ENCODE data around the gene CA5A.

CA5A gene

DNA sequence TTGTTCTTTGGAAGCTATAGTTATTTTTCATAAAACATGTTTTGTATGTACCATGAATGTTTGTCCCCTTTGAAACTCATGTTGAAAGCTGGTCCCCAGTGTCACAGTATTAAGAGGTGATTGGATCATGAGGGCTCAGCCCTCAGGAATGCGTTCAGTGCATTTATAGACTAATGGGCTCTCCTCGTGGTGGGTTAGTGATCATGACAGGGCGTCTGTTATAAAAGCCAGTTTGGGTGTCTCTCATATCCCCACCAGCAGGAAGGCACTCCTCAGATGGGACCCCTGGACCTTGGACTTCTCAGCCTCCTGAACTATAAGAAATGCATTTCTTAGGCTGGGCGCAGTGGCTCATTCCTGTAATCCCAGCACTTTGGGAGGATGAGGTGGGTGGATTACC lies 25.3 kb upstream of the CA5A start:
- DNase-seq (ENCODE audit: low read depth) = no peak
- no peak for TF ChIP-seq CTCF (IDR thresholded peaks at IDR 0.05; ENCODE audit: control insufficient read depth, insufficient read depth, low read depth, low read length, missing control alignments)
- no peak overlapping the region for H3K4me3 ChIP-seq (ENCODE audit: control insufficient read depth, low read depth, low read length)

- H3K4me3 ChIP-seq (ENCODE audit: control insufficient read depth, low read depth, low read length) = no peak overlapping the region
- no peak for TF ChIP-seq CTCF (IDR thresholded peaks at IDR 0.05; ENCODE audit: control insufficient read depth, insufficient read depth, low read depth, low read length, missing control alignments)
- DNase-seq (ENCODE audit: low read depth) = no peak
Observed at GRCh38 chr16:87960852-87961251, 24.5 kb upstream of the CA5A start.

GRCh38 chr16:87960296-87960695 lies 24.0 kb upstream of the CA5A start:
- DNase-seq (ENCODE audit: low read depth) = no peak
- no peak for TF ChIP-seq CTCF (IDR thresholded peaks at IDR 0.05; ENCODE audit: control insufficient read depth, insufficient read depth, low read depth, low read length, missing control alignments)
- no peak overlapping the region for H3K4me3 ChIP-seq (ENCODE audit: control insufficient read depth, low read depth, low read length)

GRCh38 chr16:87959391-87959990 lies 23.2 kb upstream of the CA5A start:
- no peak overlapping the region for H3K4me3 ChIP-seq (ENCODE audit: control insufficient read depth, low read depth, low read length)
- TF ChIP-seq CTCF (IDR thresholded peaks at IDR 0.05; ENCODE audit: control insufficient read depth, insufficient read depth, low read depth, low read length, missing control alignments) = no peak
- no peak for DNase-seq (ENCODE audit: low read depth)

DNA sequence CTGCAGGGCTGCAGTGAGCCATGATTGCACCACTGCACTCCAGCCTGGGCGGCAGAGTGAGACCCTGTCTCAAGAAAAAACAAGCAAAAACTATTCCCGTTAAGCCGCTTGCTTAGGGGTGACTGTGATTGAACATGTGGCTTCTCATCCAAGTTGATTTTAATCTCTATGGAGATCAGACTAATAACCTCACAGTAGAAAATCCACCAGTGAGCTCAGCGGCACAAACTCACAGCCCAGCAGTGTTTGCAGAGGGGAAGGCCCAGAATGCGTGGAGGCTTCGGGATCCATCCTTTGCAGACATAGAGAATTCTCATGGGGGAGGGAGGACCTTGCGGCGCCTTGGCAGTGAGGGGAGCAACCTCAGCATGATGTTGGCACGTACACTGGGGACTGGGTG lies 22.3 kb upstream of the CA5A start:
- no peak overlapping the region for H3K4me3 ChIP-seq (ENCODE audit: control insufficient read depth, low read depth, low read length)
- DNase-seq (ENCODE audit: low read depth) = no peak
- TF ChIP-seq CTCF (IDR thresholded peaks at IDR 0.05; ENCODE audit: control insufficient read depth, insufficient read depth, low read depth, low read length, missing control alignments) = no peak

DNA sequence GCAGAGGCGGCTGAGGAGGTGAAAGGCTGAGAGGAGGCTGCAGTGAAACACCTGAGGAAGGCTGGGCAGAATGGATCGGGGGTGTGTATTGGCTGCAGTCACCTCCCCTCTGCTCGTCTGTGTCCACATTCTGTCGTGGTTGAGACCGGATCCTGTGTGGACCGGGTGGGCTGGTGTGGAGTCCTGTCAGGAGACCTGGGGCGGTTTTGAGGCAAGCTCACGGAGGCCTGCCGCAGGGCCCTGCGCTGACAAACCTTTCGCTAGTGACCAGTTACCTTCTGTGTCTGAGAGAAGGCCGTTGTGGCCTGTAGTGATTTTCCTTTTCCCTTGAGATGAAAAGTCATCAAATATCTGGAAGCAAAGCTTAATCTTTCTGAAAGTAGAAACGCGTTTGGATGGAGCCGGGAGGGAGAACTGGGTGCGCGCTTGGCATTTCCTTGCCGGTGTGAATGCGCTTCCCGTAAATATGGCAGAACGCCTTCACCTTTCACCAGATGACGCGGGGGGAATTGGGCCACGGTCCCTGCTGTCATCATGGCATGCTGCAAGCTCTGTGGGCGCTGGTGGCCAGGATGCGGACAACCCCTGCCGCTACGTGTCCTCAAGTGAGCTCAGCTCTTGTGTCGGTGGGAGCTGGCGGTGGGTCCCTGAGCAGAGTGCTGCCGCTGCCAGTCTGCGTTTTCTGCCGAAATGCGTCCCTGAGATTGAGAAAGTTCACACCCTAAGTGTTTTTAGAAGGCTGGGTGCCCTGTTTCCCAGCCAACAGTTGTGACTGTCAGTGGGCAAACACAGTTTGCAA lies 21.2 kb upstream of the CA5A start:
- TF ChIP-seq CTCF (IDR thresholded peaks at IDR 0.05; ENCODE audit: control insufficient read depth, insufficient read depth, low read depth, low read length, missing control alignments) = no peak
- no peak overlapping the region for H3K4me3 ChIP-seq (ENCODE audit: control insufficient read depth, low read depth, low read length)
- DNase-seq (ENCODE audit: low read depth) = no peak

Data from AG09309 (cell line).